GM23338 (cell line): ENCODE measurements around the gene CHPF. TPM values are rescaled to one million over a fixed set of nuclear protein-coding genes. Genes with fewer than 3 reads are reported as not detected.

Source experiments
- ATAC-seq: fragments of 200-7000 bp; cut with Tn5 transposase; 3 replicates; pipeline ENCODE4 v1.9.1; 2020
- DNase-seq: peaks from one replicate; pipeline ENCODE4 v3.0.0-alpha.2; 2015; ENCODE audit warnings: low spot score
- H2AFZ ChIP-seq: fragments of 200-600 bp; sonication (generic); 2 replicates; pipeline ENCODE4 v1.8.0; 2016; ENCODE audit warnings: antibody characterized with exemption, mild to moderate bottlenecking, moderate library complexity
- H3F3A ChIP-seq: fragments of 200-600 bp; sonication (generic); replicated peaks from 2 replicates; pipeline ENCODE4 v1.8.0; 2017; ENCODE audit warnings: antibody characterized with exemption, mixed run types, low read depth
- H3K27ac ChIP-seq: fragments of 200-600 bp; sonication (generic); 2 replicates; pipeline ENCODE4 v1.6.1; 2016; ENCODE audit warnings: low read depth
- H3K27me3 ChIP-seq: fragments of 200-600 bp; sonication (generic); 2 replicates; pipeline ENCODE4 v1.8.0; 2016; ENCODE audit warnings: mild to moderate bottlenecking, mixed run types, moderate library complexity; ENCODE audit not compliant: insufficient read depth
- H3K36me3 ChIP-seq: fragments of 200-600 bp; sonication (generic); 2 replicates; pipeline ENCODE4 v1.8.0; 2016; ENCODE audit warnings: mild to moderate bottlenecking; ENCODE audit not compliant: insufficient read depth
- H3K4me1 ChIP-seq: fragments of 200-600 bp; sonication (generic); 2 replicates; pipeline ENCODE4 v1.8.0; 2016; ENCODE audit warnings: mild to moderate bottlenecking, moderate library complexity; ENCODE audit not compliant: insufficient read depth
- H3K4me2 ChIP-seq: fragments of 200-600 bp; sonication (generic); 2 replicates; pipeline ENCODE4 v1.7.1; 2017; ENCODE audit warnings: mixed run types
- H3K4me3 ChIP-seq: fragments of 200-600 bp; sonication (generic); 2 replicates; pipeline ENCODE4 v1.6.1; 2016; ENCODE audit warnings: mixed run types
- H3K79me2 ChIP-seq: fragments of 200-600 bp; sonication (generic); replicated peaks from 2 replicates; pipeline ENCODE4 v1.8.0; 2017; ENCODE audit warnings: mild to moderate bottlenecking; ENCODE audit not compliant: insufficient read depth
- H3K9me2 ChIP-seq: fragments of 200-600 bp; sonication (generic); 2 replicates; pipeline ENCODE4 v1.8.0; 2017; ENCODE audit not compliant: insufficient read depth
- H4K20me1 ChIP-seq: fragments of 200-600 bp; sonication (generic); replicated peaks from 2 replicates; pipeline ENCODE4 v1.8.0; 2017; ENCODE audit warnings: mild to moderate bottlenecking; ENCODE audit not compliant: insufficient read depth
- H3K27ac Mint-ChIP-seq: 2 replicates; pipeline ENCODE4 v1.8.0; 2020; ENCODE audit warnings: inconsistent platforms, mild to moderate bottlenecking, moderate library complexity, mixed read lengths
- H3K27me3 Mint-ChIP-seq: 3 replicates; pipeline ENCODE4 v1.8.0; 2022; ENCODE audit warnings: low read depth, mild to moderate bottlenecking, moderate library complexity, mixed read lengths, inconsistent platforms; ENCODE audit not compliant: insufficient read depth, poor library complexity
- H3K36me3 Mint-ChIP-seq: 3 replicates; pipeline ENCODE4 v1.8.0; 2021; ENCODE audit warnings: low read depth, mild to moderate bottlenecking, inconsistent platforms, moderate library complexity, mixed read lengths
- H3K4me1 Mint-ChIP-seq: 3 replicates; pipeline ENCODE4 v1.8.0; 2020; ENCODE audit warnings: mild to moderate bottlenecking, inconsistent platforms, mixed read lengths
- H3K4me3 Mint-ChIP-seq: 3 replicates; pipeline ENCODE4 v1.8.0; 2021; ENCODE audit warnings: moderate library complexity, mild to moderate bottlenecking, inconsistent platforms, mixed read lengths
- H3K9me3 Mint-ChIP-seq: 3 replicates; pipeline ENCODE4 v1.8.0; 2020; ENCODE audit warnings: moderate library complexity, mild to moderate bottlenecking, inconsistent platforms, mixed read lengths
- CREB1 ChIP-seq: fragments of 250-450 bp; sonication (Bioruptor Pico); IDR thresholded peaks from 2 replicates; pipeline ENCODE4 v1.5.0; 2020; ENCODE audit warnings: low read depth, mild to moderate bottlenecking, moderate library complexity
- CTCF ChIP-seq, 2 experiments: fragments of 200-600 bp in 1 of 2; sonication (generic) in 1 of 2; conservative IDR thresholded peaks; 2 replicates each; pipeline versions ENCODE4 v1.5.1 to v1.6.1; 2016 to 2017; ENCODE audit warnings: antibody characterized with exemption in 2 of 2, low read depth in 2 of 2, mild to moderate bottlenecking in 2 of 2, moderate library complexity in 1 of 2
- ETS1 ChIP-seq: IDR thresholded peaks from 2 replicates; pipeline ENCODE4 v1.6.1; 2016; ENCODE audit warnings: antibody characterized with exemption
- EZH2 ChIP-seq: fragments of 200-600 bp; sonication (generic); IDR thresholded peaks from one replicate; pipeline ENCODE4 v1.8.0; 2017; ENCODE audit warnings: antibody characterized with exemption, mild to moderate bottlenecking, low read depth; ENCODE audit not compliant: unreplicated experiment
- EZH2phosphoT487 ChIP-seq: fragments of 200-600 bp; sonication (generic); IDR thresholded peaks from one replicate; pipeline ENCODE4 v1.8.1; 2018; ENCODE audit warnings: antibody characterized with exemption; ENCODE audit not compliant: unreplicated experiment
- JUNB ChIP-seq: IDR thresholded peaks from one replicate; pipeline ENCODE4 v1.6.1; 2016; ENCODE audit warnings: antibody characterized with exemption; ENCODE audit not compliant: unreplicated experiment
- NANOG ChIP-seq: IDR thresholded peaks from 2 replicates; pipeline ENCODE4 v1.6.1; 2016; ENCODE audit warnings: antibody characterized with exemption, borderline replicate concordance
- POLR2AphosphoS5 ChIP-seq: IDR thresholded peaks from 2 replicates; pipeline ENCODE4 v1.6.1; 2016; ENCODE audit warnings: antibody characterized with exemption, low read depth
- REST ChIP-seq: IDR thresholded peaks from one replicate; pipeline ENCODE4 v1.6.1; 2018; ENCODE audit warnings: antibody characterized with exemption; ENCODE audit not compliant: unreplicated experiment
- STAT1 ChIP-seq: IDR thresholded peaks from one replicate; pipeline ENCODE4 v1.6.1; 2016; ENCODE audit warnings: antibody characterized with exemption; ENCODE audit not compliant: unreplicated experiment
- ZNF114 ChIP-seq: fragments of 250-450 bp; sonication (Bioruptor Pico); IDR thresholded peaks from 2 replicates; pipeline ENCODE4 v1.5.0; 2020; ENCODE audit warnings: mild to moderate bottlenecking, moderate library complexity
- ZNF331 ChIP-seq: fragments of 250-450 bp; sonication (Bioruptor Pico); IDR thresholded peaks from 2 replicates; pipeline ENCODE4 v1.5.0; 2020; ENCODE audit warnings: low read depth, mild to moderate bottlenecking, moderate library complexity
- ZNF462 ChIP-seq: fragments of 250-450 bp; sonication (Bioruptor Pico); IDR thresholded peaks from 2 replicates; pipeline ENCODE4 v1.5.0; 2020; ENCODE audit warnings: mild to moderate bottlenecking, moderate library complexity
- polyA plus RNA-seq: library from polyadenylated mRNA; unstranded; fragments of >200 nt; fragmentation: Nextera tagmentation; extraction: Ambion mirVana; gene quantifications from 2 replicates; pipeline ENCODE4 v1.2.1, GENCODE V29; 2016
- total RNA-seq: library from RNA; depleted of rRNA; stranded (reverse); fragments of >200 nt; shearing (Covaris generic); gene quantifications from 2 replicates; pipeline ENCODE4 v1.2.3, GENCODE V29; 2014

Gene CHPF
- total and polyA plus RNA-seq, 2 experiments from 2014 or later, result 36.5 to 252 TPM

GRCh38 chr2:219519526-219519916 is 24.1 kb downstream of the CHPF start:
- H3K4me3 Mint-ChIP-seq, result no peak overlapping the region; the same call in 2 of the 3 replicates

More at GRCh38 chr2:219519526-219519916, 24.1 kb downstream of the CHPF start:
- Mint-ChIP-seq H3K27ac (no peak overlapping the region), H3K27me3 (peaks cover 35% of the 10 kb centered on the region), H3K9me3 (no peaks in the 10 kb centered on the region), H3K36me3 (no peaks in the 10 kb centered on the region), H3K4me1 (peaks cover 66% of the 10 kb centered on the region)
- Histone ChIP-seq H4K20me1 (no peaks in the 10 kb centered on the region), H3K36me3 (no peaks in the 10 kb centered on the region), H2AFZ (no peak overlapping the region), H3K4me1 (peaks cover 23% of the 10 kb centered on the region), H3K27ac (no peak overlapping the region), H3K79me2 (no peaks in the 10 kb centered on the region), H3K4me2 (no peak overlapping the region), H3K27me3 (peaks cover 44% of the 10 kb centered on the region), H3K4me3 (no peak overlapping the region), H3F3A (peaks cover 20% of the 10 kb centered on the region), H3K9me2 (no peaks in the 10 kb centered on the region)
- ATAC-seq (no peak), DNase-seq (no peak)
- TF ChIP-seq CTCF (conservative IDR thresholded peaks at IDR 0.05; ENCODE audit: low read depth in 2 of 2) (no peak), EZH2phosphoT487 (no peak), CREB1 (no peak), POLR2AphosphoS5 (no peak), ETS1 (no peak), JUNB (no peak), STAT1 (no peak), ZNF331 (no peak), ZNF462 (CRISPR knock-in tag) (no peak), ZNF114 (CRISPR knock-in tag) (no peak), EZH2 (no peak), REST (no peak), NANOG (no peak)
